Right forelimb (tissue), 1 donor: ENCODE data around the gene ERBB3.
"Not testable (repeated sequence)": the region's sequence is repeated elsewhere in the genome, so short reads cannot be mapped to it uniquely, and the experiment has no call there.

Experiments used
- DNase-seq: peaks from one replicate; pipeline ENCODE4 v3.0.0-alpha.2; 2018

Gene ERBB3

GRCh38 chr12:56079723-56080555, at the start of gene ERBB3:
Gene ERBB3, plus strand, starts transcription at chr12:56080165. Its CDS starts 136 bp downstream, at chr12:56080301.
- DNase-seq = peak; percentile 78

- no peak for DNase-seq
Observed at GRCh38 chr12:56031987-56032386, 48.0 kb upstream of the ERBB3 start.

GRCh38 chr12:56034586-56035332, 45.2 kb upstream of the ERBB3 start:
- no peak for DNase-seq

GRCh38 chr12:56037161-56037560, 42.8 kb upstream of the ERBB3 start:
- no peak for DNase-seq

- no peak for DNase-seq
Observed at GRCh38 chr12:56038022-56038655, 41.8 kb upstream of the ERBB3 start.

- no peak for DNase-seq
Observed at GRCh38 chr12:56040151-56040550, 39.8 kb upstream of the ERBB3 start.

GRCh38 chr12:56040963-56041551, 38.9 kb upstream of the ERBB3 start:
- DNase-seq = no peak

- peak; percentile 96 for DNase-seq
Observed at GRCh38 chr12:56041552-56042429, 38.2 kb upstream of the ERBB3 start, which contains the start of gene RPS26. Gene RPS26, plus strand, starts transcription at chr12:56041918. Its CDS starts 249 bp downstream, at chr12:56042167.

- not testable (repeated sequence) for DNase-seq
Observed at GRCh38 chr12:56042430-56042813, 37.5 kb upstream of the ERBB3 start.

GRCh38 chr12:56042843-56043242, 37.1 kb upstream of the ERBB3 start:
- DNase-seq = no peak

GRCh38 chr12:56046027-56046780, 33.8 kb upstream of the ERBB3 start:
- no peak for DNase-seq

GRCh38 chr12:56053407-56053893, 26.5 kb upstream of the ERBB3 start:
- DNase-seq = no peak

GRCh38 chr12:56059964-56060363, 20.0 kb upstream of the ERBB3 start:
- not testable (repeated sequence) for DNase-seq

GRCh38 chr12:56061982-56062381, 18.0 kb upstream of the ERBB3 start:
- DNase-seq = no peak

GRCh38 chr12:56062996-56063395, 17.0 kb upstream of the ERBB3 start:
- no peak for DNase-seq

GRCh38 chr12:56071648-56072047, 8.3 kb upstream of the ERBB3 start:
- DNase-seq = no peak

- DNase-seq = no peak
Observed at GRCh38 chr12:56074396-56074795, 5.6 kb upstream of the ERBB3 start.

GRCh38 chr12:56077966-56078365, 2.0 kb upstream of the ERBB3 start:
- DNase-seq = not testable (repeated sequence)

- DNase-seq = no peak
Observed at GRCh38 chr12:56078427-56078826, 1.5 kb upstream of the ERBB3 start.

- DNase-seq = peak; percentile 84
Observed at GRCh38 chr12:56078931-56079722, 838 bp upstream of the ERBB3 start.
